Cortex of kidney (tissue), 1 donor: Measurements from ENCODE around the gene CALD1.

Source experiments
- DNase-seq: peaks from one replicate; lab custom pipeline; 2025; lab: John Stamatoyannopoulos, UW

Gene CALD1

DNA sequence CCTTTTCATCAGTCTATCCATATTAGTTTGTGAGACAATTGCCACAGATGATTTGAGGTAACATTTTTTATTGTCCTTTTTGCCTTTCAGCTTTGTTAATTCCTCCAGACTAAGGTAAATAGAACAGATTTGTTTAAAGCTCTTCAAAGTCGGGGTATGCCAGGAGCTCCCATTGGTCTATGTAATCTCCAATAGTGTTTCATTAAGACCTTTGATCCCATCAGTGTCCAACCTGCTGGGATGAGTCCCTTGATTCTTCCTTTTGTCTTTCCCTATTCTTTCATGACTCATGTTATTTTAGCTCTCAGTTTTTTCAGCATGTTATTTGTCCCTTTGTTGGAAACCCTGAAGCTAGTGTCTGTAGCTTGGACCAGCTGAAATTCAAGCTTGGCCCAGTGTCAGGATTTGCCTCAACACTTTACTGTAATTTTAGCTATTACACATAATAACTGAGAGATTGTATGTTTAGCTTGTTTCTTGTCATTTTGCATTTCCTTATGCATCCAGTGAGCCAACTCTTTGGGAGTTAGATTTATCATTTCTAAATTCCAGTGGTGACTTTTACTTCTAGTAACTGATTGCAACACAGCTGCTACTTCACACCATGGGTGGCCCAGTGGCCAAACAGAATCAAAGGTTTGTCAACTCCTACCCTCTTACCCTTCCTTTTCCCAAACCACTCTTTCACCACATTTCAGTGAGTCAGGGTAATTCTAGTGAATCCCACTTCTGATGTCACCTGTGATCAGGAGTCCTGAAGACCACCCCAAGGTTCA is 222.1 kb downstream of the CALD1 start:
- DNase-seq = no peak

- DNase-seq = no peak
These were observed 232.8 kb downstream of the CALD1 start for GRCh38 chr7:135012229-135012628.
